H1 (cell line): ENCODE measurements around the gene CENPV. TPM values are rescaled to one million over a fixed set of nuclear protein-coding genes. Genes with fewer than 3 reads are reported as not detected.
"Not testable (repeated sequence)": the region's sequence is repeated elsewhere in the genome, so short reads cannot be mapped to it uniquely, and the experiment has no call there.

Experiments used
- CTCF ChIA-PET: fragments of 300-600 bp; sonication (Branson Sonifier 250); formaldehyde crosslinking; loops from one replicate; lab custom pipeline; 2021; ENCODE audit not compliant: partially characterized antibody; lab: Charles Lee
- POLR2A ChIA-PET: fragments of 300-600 bp; sonication (Branson Sonifier 250); formaldehyde crosslinking; loops from one replicate; lab custom pipeline; 2021; ENCODE audit warnings: inconsistent platforms; ENCODE audit not compliant: partially characterized antibody; lab: Charles Lee
- DNase-seq, 2 experiments: peaks; one replicate each; pipeline versions ENCODE4 v3.0.0 to v3.0.0-alpha.2; 2010 to 2022; ENCODE audit warnings: low spot score in 2 of 2, low read depth in 1 of 2, mixed read lengths in 1 of 2
- FAIRE-seq: peaks from 2 replicates; lab custom pipeline; 2011; peaks lifted over from hg19 to GRCh38; lab: Jason Lieb, UNC
- H2AFZ ChIP-seq: 2 replicates; pipeline ENCODE4 v1.8.1; 2012; ENCODE audit warnings: low read length, inconsistent platforms
- H2AK5ac ChIP-seq: 2 replicates; pipeline ENCODE4 v1.6.1; 2013; ENCODE audit warnings: low read depth, low read length
- H2BK120ac ChIP-seq: replicated peaks from 2 replicates; pipeline ENCODE3; 2013; ENCODE audit warnings: low read depth, low read length, inconsistent platforms
- H2BK12ac ChIP-seq: 2 replicates; pipeline ENCODE4 v1.6.1; 2013; ENCODE audit warnings: low read depth, low read length
- H2BK15ac ChIP-seq: 2 replicates; pipeline ENCODE4 v1.6.1; 2013; ENCODE audit warnings: low read length
- H2BK20ac ChIP-seq: 2 replicates; pipeline ENCODE4 v1.6.1; 2013; ENCODE audit warnings: low read length
- H2BK5ac ChIP-seq: 2 replicates; pipeline ENCODE4 v1.6.1; 2013; ENCODE audit warnings: low read depth, low read length
- H3K14ac ChIP-seq: 2 replicates; pipeline ENCODE4 v1.6.1; 2013; ENCODE audit warnings: inconsistent platforms; ENCODE audit not compliant: insufficient read length
- H3K18ac ChIP-seq: 2 replicates; pipeline ENCODE4 v1.6.1; 2013; ENCODE audit warnings: low read length; ENCODE audit errors: extremely low read depth
- H3K23ac ChIP-seq: 2 replicates; pipeline ENCODE4 v1.6.1; 2013; ENCODE audit warnings: inconsistent platforms; ENCODE audit not compliant: insufficient read length
- H3K23me2 ChIP-seq: 2 replicates; pipeline ENCODE4 v1.6.1; 2013; ENCODE audit warnings: low read depth, low read length
- H3K27ac ChIP-seq: 2 replicates; pipeline ENCODE4 v1.6.1; 2011; ENCODE audit warnings: low read depth, low read length, inconsistent platforms
- H3K27me3 ChIP-seq, 4 experiments: replicated peaks in 1 of 4; 1 replicate in 1 of 4; 2 replicates in 3 of 4; pipeline versions ENCODE4 v1.6.1 to v1.8.1; 2011 to 2013; ENCODE audit warnings: low read length in 3 of 4, mild to moderate bottlenecking in 3 of 4, inconsistent platforms in 2 of 4, mixed read lengths in 2 of 4, moderate library complexity in 1 of 4; ENCODE audit not compliant: control insufficient read depth in 3 of 4, insufficient read depth in 3 of 4; ENCODE audit errors: extremely low read depth in 1 of 4
- H3K36me3 ChIP-seq, 4 experiments: 2 replicates each; pipeline versions ENCODE4 v1.6.1 to v1.8.1; 2011 to 2013; ENCODE audit warnings: mild to moderate bottlenecking in 4 of 4, low read length in 3 of 4, moderate library complexity in 2 of 4, control low read depth in 1 of 4, inconsistent platforms in 1 of 4; ENCODE audit not compliant: insufficient read depth in 4 of 4, control insufficient read depth in 2 of 4
- H3K4ac ChIP-seq: replicated peaks from 2 replicates; pipeline ENCODE3; 2013; ENCODE audit warnings: low read length, low read depth, mixed read lengths, inconsistent platforms; ENCODE audit not compliant: insufficient read length
- H3K4me1 ChIP-seq, 4 experiments: replicated peaks in 1 of 4; 1 replicate in 1 of 4; 2 replicates in 3 of 4; pipeline versions ENCODE4 v1.6.1 to v1.8.1; 2011 to 2013; ENCODE audit warnings: low read length in 3 of 4, inconsistent platforms in 2 of 4, mixed read lengths in 1 of 4; ENCODE audit not compliant: insufficient read depth in 4 of 4, control insufficient read depth in 3 of 4
- H3K4me2 ChIP-seq, 2 experiments: 2 replicates each; pipeline versions ENCODE4 v1.6.1 to v1.8.1; 2011 to 2013; ENCODE audit warnings: low read depth in 2 of 2, low read length in 2 of 2, control low read depth in 1 of 2, inconsistent platforms in 1 of 2, mild to moderate bottlenecking in 1 of 2; ENCODE audit not compliant: insufficient read depth in 1 of 2
- H3K4me3 ChIP-seq, 4 experiments: fragments of 200-600, 300-600 bp in 1 of 4; sonication (generic), shearing (Covaris generic), sonication (Bioruptor Twin) in 1 of 4; 2 replicates each; pipeline versions ENCODE4 v1.5.1 to v1.8.1; 2011 to 2016; ENCODE audit warnings: low read length in 4 of 4, low read depth in 3 of 4, control low read depth in 2 of 4, inconsistent platforms in 2 of 4, mild to moderate bottlenecking in 2 of 4, mixed read lengths in 1 of 4, moderate library complexity in 1 of 4; ENCODE audit not compliant: insufficient read depth in 2 of 4; ENCODE audit errors: extremely low read depth in 1 of 4
- H3K56ac ChIP-seq: replicated peaks from 2 replicates; pipeline ENCODE3; 2013; ENCODE audit warnings: low read depth, mild to moderate bottlenecking, mixed read lengths, low read length, inconsistent platforms; ENCODE audit not compliant: insufficient read length
- H3K79me1 ChIP-seq: 2 replicates; pipeline ENCODE4 v1.6.1; 2013; ENCODE audit warnings: low read depth, low read length, control low read depth
- H3K79me2 ChIP-seq, 2 experiments: 2 replicates each; pipeline versions ENCODE4 v1.6.1 to v1.8.1; 2012 to 2013; ENCODE audit warnings: low read length in 2 of 2, mild to moderate bottlenecking in 2 of 2, inconsistent platforms in 1 of 2; ENCODE audit not compliant: insufficient read depth in 2 of 2, control insufficient read depth in 1 of 2
- H3K9ac ChIP-seq, 4 experiments: replicated peaks in 1 of 4; 1 replicate in 1 of 4; 2 replicates in 3 of 4; pipeline versions ENCODE4 v1.6.1 to v1.8.1; 2011 to 2013; ENCODE audit warnings: low read depth in 3 of 4, low read length in 3 of 4, control low read depth in 2 of 4, mild to moderate bottlenecking in 2 of 4, moderate library complexity in 2 of 4, inconsistent platforms in 1 of 4; ENCODE audit errors: extremely low read depth in 1 of 4
- H3K9me3 ChIP-seq, 2 experiments: 2 replicates each; pipeline versions ENCODE4 v1.6.1 to v1.8.1; 2012 to 2013; ENCODE audit warnings: mild to moderate bottlenecking in 2 of 2, moderate library complexity in 2 of 2, control low read depth in 1 of 2, inconsistent platforms in 1 of 2, low read depth in 1 of 2, low read length in 1 of 2, mixed read lengths in 1 of 2; ENCODE audit not compliant: insufficient read depth in 2 of 2
- H4K20me1 ChIP-seq, 2 experiments: replicated peaks in 1 of 2; 2 replicates each; pipeline versions ENCODE3 to v1.8.1; 2011 to 2013; ENCODE audit warnings: inconsistent platforms in 2 of 2, low read length in 2 of 2, mild to moderate bottlenecking in 1 of 2; ENCODE audit not compliant: insufficient read depth in 2 of 2, control insufficient read depth in 1 of 2
- H4K5ac ChIP-seq: 2 replicates; pipeline ENCODE4 v1.6.1; 2013; ENCODE audit warnings: low read length, low read depth, mixed read lengths, inconsistent platforms; ENCODE audit not compliant: insufficient read length
- H4K8ac ChIP-seq: 2 replicates; pipeline ENCODE4 v1.8.0; 2013; ENCODE audit warnings: mild to moderate bottlenecking, moderate library complexity, low read length, inconsistent platforms; ENCODE audit not compliant: insufficient read depth; ENCODE audit errors: extremely low read depth
- H4K91ac ChIP-seq: replicated peaks from 2 replicates; pipeline ENCODE3; 2013; ENCODE audit warnings: low read length, mixed read lengths, inconsistent platforms; ENCODE audit not compliant: insufficient read length
- WGBS, 2 experiments: shearing (Covaris generic) in 1 of 2; methylation state at CpG; one replicate each; pipeline versions ENCODE4 v1.1.6 to v1.1.7; 2013 to 2015; ENCODE audit warnings: low lambda C conversion rate in 2 of 2, mixed read lengths in 2 of 2, inconsistent platforms in 1 of 2, low coverage in 1 of 2, missing lambda C conversion rate in 1 of 2; ENCODE audit not compliant: insufficient replicate concordance in 2 of 2, insufficient coverage in 1 of 2, insufficient read length in 1 of 2; ENCODE audit errors: extremely low coverage in 1 of 2, missing lambda C conversion rate in 1 of 2; 5-methylcytosine and 5-hydroxymethylcytosine counted together
- polyA plus RNA-seq, 7 experiments: library from polyadenylated mRNA; depleted of rRNA in 3 of 7; stranded (reverse) in 5 of 7; unstranded in 2 of 7; fragments of >200 nt in 5 of 7; fragments of 200-250 nt in 2 of 7; gene quantifications; 1 replicate in 5 of 7; 2 replicates in 1 of 7; 4 replicates in 1 of 7; pipeline versions ENCODE4 v1.2.1 to v1.2.3, GENCODE V29; 2011 to 2013; ENCODE audit warnings: missing spikeins in 2 of 7, mixed read lengths in 2 of 7
- total RNA-seq: library from RNA; stranded (reverse); fragmentation: NEBNext Ultra II Directional; extraction: Animal tissue kit (Norgen Biotek cat#: 25700); gene quantifications from 2 replicates; pipeline ENCODE4 v1.2.1, GENCODE V29; 2021

CENPV gene
- total and polyA plus RNA-seq, 2 of the 8 experiments (the other 6 are each of a cell fraction or from before 2014, with no cell fraction given): 249 to 260 TPM

GRCh38 chr17:16396693-16397092 lies 43.4 kb upstream of the CENPV start:
- not testable (repeated sequence) for H3K79me1 ChIP-seq, H4K5ac ChIP-seq, H3K27me3 ChIP-seq, H2AK5ac ChIP-seq, H3K14ac ChIP-seq, H3K23me2 ChIP-seq, DNase-seq, H2BK15ac ChIP-seq, H3K27ac ChIP-seq, H2BK12ac ChIP-seq, H3K56ac ChIP-seq, H4K8ac ChIP-seq, H4K91ac ChIP-seq, H2BK5ac ChIP-seq, H3K23ac ChIP-seq, H3K4ac ChIP-seq, H2BK20ac ChIP-seq, H3K36me3 ChIP-seq, H3K4me1 ChIP-seq, H4K20me1 ChIP-seq, H3K9me3 ChIP-seq, H2BK120ac ChIP-seq, H2AFZ ChIP-seq, H3K18ac ChIP-seq, FAIRE-seq, H3K4me3 ChIP-seq, H3K79me2 ChIP-seq, H3K9ac ChIP-seq, H3K4me2 ChIP-seq
- POLR2A ChIA-PET: interaction anchor here (1.1 to 4.2 kb wide), 3 partner anchors 11 to 47 kb away, joined by 4 to 12 read pairs (median 7); partner anchors contain the start of gene UBB
- 85% methylated on average over 2 of the region's 2 CpGs; no CpG with 5 or more reads in 1 of the 2 experiments for WGBS, 2 experiments
- CTCF ChIA-PET: interaction anchor here (0.6 to 2.3 kb wide), 4 partner anchors 9 to 123 kb away, joined by 3 to 10 read pairs (median 4); partner anchors contain the start of gene TRPV2
